NCI-H128 (cell line): Measurements from ENCODE around the gene NAA10.

Source experiments
- DNase-seq: peaks from one replicate; lab custom pipeline; 2025; ENCODE audit not compliant: unreplicated experiment; lab: John Stamatoyannopoulos, UW

Gene NAA10

DNA sequence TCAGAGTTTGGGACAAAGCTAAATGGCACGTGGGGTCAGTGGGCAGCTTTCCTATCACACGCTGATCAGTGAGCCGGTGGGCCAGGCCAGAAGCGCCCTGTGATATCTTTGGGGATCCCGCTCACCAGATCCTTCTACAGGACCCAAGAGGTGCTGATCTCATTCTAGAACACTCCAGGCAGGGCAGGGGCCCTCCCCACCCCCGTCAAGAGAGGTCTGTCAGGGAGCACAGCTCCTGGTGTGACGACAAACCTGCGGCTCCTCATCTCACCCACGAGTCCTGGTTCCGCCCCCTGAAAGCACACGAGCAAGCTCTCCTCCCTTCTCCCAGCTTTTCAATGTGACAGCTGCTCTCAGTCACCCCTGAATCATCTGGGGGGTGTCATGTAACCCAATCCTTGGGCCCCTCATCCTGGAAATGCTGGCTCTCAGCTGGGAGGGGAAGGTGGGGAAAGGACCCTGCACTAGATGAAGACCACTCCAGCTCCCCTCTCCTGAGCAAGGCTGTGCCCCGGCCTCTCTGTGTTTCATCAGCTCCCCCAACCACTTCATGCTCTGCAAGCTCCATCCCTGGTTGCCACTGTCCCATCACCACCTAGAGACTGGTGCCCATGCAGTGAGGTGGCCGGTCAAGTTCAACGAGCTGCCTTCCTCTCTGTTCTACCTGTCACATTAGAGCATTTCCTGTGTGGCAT lies 32.2 kb upstream of the NAA10 start:
- DNase-seq = no peak

DNA sequence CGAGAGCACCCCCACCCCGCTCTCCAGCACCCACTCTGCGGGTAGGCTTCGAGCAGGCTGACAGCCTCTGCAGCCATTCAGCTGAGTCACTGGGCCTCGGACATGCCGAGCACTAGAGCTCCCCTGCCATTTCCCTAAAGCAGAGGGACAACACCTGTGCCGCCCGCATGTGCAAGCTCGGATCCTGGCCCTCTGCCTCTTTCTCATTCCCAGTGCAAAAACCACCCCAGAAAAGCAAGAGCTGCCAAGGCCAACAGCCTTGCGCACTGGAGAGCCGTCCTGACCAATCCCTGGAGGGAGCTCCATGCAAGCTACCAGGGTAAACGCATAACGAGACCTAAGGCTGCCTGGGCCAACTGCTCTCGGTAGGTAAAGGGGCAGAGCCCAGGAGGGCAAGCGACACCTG lies 31.4 kb upstream of the NAA10 start:
- no peak for DNase-seq

DNA sequence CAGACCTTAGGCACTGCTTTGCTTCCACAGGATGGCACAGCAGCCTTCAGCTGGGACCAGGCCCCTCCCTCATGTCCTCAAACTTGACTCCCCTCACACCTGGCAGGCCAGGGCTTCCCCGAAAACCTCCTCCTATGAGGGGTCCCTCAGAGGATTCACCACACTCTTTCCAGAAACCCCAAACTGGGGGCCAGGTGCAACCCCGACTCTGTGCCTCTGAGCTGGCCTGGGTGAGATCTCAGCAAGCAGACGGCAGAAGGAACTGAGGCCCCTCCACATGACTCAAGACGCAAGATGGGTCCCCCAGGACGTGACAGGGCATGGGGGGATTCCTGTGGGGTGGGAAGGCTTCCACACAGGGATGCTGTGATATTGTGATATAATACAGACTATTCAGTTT lies 30.6 kb upstream of the NAA10 start:
- no peak for DNase-seq

DNA sequence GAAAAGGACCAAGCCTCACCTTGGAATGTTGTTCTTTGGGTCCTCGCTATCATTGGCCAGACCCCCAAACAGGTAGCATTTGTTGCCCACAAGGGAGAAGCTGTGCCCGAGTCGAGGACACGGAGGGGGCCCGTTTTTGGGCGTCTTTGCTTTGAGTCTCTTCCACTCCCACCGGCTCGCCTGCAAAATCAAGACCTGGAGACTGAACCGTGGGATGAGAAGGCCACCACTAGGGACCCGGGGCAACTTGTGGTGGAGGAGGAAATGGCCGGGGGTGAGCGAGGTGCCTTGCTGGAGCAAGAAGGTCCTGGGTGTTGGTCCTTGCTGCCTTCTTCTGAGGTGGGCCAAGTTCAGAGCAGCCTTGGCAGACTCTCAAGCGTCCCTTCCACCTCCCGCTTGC lies 29.3 kb upstream of the NAA10 start:
- DNase-seq = no peak

DNA sequence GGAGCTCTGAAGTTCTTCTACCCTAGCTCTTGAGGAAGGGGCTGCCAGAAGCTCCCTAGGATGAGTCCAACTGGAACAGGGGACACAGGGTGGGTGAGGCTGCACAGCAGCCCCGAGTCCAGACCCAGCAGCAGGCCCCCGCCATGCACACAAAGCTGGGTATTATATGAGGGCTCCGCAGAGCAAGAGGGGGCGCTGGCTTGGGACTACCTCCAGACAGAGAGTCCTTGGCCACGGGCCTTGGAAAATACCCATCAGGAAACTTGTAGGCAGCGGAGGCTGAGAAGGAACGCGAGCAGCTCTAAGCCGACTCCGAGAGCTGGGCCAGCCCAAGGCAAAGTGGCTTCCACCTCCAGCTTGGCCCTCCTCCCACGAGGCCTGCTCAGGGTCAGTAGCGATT lies 28.7 kb upstream of the NAA10 start:
- DNase-seq = no peak

DNA sequence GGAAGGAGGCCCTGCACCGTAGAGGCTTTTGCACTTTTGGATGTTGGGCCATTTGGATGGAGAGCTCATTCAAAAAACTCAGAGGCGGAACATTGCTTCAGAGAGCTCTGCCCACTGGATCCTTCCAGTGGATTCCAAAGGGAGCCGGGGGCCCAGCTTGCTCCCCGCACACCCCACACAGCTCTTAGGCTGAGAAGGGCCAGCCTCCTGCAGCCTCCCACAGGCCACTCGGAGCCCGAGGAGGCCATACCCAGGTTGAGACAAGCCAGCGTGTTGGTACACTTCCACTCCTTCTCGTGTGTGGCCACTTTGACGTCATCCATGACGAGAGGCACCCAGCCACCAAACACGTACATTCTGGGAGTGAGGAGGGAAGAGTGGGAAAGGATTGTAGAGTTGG lies 26.5 kb upstream of the NAA10 start:
- no peak for DNase-seq

DNA sequence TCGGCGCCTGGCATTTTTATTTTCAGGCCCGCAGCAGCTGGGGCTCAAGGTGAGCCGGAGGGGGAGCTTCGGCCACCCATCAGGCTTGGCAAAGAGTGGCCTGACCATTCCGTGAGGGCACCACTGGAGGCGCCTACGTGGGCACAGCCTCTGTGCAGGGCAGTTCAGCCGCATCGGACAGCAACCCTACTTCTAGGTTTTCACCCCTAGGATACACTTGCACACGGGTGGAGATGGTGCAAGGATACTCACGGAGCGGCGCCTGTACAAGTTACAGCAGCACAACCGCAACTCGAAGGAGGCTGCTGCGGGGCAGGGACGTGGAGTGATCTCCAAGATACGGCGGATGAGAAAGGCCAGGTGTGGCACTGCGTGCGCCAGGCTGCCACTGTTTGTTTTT lies 25.9 kb upstream of the NAA10 start:
- DNase-seq = no peak

DNA sequence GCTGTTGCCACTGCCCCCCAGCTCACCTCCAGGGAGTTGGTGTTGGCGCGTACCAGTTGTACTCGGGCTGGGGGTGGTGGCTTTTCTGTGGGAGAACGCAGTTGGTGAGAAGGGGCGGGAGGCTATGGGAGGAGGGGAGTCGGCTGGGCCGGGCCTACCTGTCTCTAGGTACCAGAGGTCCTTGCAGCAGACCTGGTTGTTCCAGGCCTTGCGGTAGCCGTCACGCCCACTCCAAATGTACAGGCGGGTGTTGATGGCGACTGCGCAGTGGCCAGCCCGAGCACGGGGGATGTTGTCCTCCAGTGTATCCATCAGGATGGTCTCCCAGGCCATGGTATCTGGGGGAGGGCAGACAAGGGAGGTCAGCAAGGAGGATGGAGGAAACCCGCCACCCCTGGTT lies 25.2 kb upstream of the NAA10 start:
- DNase-seq = no peak

DNA sequence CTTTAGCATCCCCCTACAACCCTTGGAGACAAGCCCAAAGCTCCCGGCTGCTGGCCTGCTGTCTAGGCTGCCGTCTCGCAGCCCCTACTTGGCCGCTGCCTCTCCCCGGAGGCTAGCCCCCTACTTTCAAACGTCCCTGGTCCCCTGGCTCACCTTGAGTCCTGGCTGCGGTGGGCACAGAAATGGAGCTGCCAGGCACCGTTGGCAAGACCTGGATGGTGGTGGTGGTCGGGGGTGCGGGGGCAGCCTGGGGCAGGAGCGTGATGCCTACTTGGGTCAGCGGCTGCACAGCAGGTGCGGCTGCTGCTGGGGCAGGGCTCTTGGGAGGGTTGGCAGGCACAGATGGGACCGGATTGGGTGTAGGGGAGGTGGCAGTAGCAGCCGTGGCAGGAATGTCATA lies 24.8 kb upstream of the NAA10 start:
- DNase-seq = no peak

DNA sequence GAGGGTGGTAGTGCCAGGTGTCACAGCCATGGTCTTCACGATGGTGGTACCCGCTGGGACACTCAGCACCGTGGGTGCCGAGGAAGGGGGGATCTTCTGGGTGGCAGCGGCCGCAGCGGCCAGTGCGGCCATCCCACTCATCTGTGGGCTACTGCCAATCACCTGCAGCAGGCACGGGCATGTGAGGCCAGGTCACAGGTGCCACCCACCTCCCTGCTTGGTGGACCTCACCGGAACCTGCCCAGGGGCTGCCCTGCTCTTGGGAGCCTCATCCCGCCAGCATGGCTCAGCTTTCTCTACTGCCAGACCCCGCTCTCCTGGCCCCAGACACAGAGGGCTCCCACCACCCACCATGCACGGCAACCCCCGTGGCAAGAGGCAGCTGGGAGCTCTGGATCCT lies 23.8 kb upstream of the NAA10 start:
- no peak for DNase-seq

DNA sequence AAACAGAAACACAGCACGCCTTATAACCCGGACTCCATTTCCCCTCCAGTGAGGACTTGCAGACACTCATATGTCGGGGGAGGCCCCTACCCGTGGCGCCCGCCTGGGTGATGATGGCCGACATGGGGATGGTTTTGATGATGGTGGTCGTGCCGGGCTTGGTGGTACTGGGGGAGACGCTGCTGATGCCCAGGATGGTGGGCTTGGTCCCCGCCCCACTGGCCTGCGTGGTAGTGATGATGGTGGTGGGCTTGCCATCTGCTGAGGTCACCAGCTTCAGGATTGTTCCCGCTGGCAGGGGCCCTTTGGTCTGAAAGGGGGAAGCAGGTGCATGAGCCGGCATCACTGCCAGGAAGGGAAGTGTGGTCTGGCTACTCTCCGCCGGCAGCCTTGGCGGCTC lies 22.4 kb upstream of the NAA10 start:
- no peak for DNase-seq

DNA sequence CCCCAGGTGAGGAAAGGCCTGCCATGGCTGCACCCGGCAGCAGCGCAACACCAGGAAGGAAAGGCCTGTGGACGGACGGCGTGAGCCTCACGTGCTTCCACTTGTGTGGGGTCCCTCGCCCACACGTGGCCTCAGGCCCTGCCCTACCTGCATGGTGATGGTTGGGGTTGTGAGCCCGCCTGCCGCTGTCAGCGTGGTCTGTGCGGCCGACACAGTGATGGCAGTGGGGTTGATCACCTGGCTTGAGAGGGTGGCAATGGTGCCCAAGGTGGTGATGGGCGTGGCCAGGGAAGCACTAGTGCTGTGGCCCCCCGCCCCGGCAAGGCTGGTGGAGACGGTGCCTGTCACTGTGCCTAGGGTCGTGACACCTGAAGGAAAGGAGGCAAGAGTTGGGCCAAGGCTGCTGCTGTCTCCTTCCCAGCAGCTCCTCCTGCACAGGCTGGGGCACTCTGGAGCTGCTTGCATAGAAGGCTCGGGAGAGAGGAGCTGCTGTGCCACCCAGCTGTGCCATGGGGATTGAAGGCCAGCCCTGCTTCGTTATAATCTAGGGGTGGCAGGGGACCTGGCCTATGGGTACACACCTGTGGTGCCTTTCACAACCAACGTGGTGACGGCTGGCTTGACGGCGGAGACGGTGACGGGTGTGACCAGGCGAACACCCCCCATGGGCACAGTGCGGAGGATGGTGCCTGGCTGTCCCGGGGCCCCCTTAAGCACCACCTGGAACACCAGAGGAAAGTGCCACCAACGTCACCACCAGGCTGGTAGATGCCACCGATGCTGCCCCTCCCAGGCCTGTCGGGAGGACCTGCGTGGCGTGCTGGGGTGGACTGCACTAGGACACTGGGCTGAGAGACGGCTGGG lies 21.4 kb upstream of the NAA10 start:
- DNase-seq = no peak

DNA sequence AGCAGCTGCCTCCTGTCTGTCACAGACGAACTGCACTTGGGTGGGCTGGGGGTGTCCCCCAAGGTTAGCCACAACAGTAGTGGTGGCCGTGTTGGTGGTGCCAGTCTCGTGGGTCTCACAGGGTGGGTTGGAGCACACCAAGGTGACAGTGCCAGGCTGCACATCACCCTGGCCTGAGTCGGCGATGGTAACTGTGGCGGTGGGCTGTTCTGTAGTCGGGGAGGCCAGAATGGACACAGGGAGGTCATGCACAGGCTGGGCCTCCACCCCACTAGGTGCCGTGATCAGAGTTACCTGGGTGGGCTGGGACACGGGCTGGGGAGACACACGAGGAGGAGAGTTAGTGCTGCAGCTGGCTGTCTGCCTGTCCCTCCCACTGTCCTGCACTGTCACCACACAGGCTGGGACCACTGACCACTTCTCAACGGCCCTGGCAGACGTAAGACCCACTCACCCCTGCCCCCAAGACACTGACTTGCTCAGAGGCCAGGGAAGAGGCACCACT lies 20.4 kb upstream of the NAA10 start:
- no peak for DNase-seq

DNA sequence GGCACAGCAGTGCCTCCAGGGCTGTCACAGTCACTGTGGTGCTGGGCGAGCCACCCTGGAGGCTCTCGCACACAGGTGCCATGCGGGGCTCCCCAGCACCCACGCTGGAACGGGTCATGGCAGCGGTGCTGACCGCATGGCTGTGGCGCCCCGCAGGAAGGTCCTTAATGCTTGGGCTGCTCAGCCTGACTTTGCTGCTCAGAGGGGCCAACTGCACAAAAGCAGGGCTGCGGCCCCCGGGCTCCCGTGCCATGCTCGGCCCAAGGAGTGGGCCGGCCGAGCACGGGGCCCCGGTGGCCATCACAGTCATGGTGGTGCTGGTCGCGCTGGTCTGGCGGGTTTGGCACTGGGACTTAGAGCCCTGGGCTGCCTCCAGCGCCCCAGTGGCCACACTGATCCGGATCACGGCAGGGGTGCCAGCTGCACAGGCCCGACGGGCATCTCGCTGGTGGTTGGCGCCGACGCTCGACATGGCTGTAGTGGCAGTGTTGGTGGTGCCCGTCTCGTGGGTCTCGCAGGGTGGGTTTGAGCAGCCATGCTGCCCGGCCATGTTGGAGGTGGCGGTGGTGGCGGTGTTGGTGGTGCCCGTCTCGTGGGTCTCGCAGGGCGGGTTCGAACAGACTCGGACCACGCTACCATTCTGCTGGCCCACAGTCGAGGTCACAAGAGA lies 19.9 kb upstream of the NAA10 start:
- no peak for DNase-seq

DNA sequence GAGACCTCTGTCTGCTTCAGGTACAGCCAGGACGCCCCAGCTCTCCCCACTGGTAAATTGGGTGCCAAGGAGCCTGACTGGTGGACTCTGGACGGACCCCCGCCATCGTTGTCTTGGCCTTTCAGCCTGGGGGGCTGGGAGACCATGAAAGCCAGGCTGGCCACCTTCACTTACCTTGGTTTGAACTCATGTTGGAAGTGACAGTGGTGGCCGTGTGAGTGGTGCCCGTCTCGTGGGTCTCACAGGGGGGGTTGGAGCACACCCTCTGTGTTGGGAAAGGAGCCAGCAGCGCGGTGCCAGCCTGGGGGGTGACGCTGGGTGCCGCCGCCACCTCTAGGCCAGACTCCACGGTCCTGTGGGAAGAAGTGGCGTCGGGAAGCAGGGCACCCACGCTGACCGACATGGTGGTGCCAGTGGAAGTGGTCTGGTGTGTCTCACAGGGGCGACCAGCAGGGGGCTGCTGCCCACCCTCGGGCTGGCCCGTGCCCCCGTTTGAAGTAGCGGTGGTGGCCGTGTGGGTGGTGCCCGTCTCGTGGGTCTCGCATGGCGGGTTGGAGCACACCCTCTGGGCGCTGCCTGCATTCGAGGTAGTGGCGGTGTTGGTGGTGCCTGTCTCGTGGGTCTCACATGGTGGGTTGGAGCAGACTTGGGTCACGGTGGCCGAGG lies 19.2 kb upstream of the NAA10 start:
- no peak for DNase-seq

DNA sequence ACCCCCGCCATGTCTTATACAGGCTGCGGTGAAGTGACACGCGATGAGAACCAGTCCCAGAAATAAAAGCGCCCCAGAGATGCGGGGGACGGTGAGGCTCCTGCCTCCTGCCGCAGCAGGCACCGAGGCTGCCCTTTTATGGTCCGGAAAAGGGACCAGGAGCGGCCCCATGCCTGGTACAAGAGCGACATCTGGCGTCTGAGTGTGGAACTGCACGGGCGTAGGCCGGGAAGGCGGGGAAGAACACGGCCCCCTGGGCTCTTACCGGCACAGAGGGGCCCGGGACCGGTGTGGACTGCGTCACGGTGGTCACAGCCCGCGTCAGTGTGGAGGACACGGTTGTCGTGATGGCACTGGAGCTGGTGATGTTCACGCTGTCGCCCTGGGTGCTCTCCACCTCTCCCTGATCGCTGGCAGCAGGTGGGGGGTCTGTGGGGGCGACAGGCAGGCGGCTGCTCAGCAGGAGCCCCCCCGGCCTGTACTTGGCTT lies 18.5 kb upstream of the NAA10 start:
- peak; percentile 52 for DNase-seq

DNA sequence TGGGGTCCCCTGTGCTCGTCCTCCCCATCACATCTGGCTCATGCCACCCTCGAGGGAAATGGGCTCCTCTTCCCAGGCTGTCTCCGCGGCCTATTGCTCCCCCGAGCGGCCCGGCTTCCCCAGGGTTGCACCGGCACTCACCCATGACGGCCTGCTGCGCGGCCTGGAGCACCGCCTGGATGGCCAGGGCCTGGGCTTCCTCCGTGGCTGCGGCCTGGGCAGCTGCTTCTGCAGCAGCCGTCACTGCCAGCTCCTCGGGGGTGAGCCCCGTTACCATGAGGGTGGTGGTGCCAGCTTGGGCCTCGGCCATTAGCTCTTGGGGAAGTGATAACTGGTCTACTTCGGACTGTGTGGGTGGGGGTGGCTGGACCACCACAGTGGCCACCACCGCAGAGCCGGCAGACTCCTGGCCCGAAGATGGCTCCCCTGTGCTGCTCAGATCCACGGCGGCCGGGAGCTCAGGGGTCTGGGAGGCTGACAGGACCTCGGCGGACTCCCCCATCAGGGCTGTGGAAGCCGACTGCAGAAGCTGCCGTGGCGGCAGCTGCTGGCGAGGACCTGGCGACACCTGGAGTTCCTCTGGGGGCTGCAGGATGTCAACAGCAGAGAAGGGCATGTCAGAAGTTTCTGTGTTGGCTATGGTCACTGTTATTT lies 17.7 kb upstream of the NAA10 start:
- DNase-seq = no peak

DNA sequence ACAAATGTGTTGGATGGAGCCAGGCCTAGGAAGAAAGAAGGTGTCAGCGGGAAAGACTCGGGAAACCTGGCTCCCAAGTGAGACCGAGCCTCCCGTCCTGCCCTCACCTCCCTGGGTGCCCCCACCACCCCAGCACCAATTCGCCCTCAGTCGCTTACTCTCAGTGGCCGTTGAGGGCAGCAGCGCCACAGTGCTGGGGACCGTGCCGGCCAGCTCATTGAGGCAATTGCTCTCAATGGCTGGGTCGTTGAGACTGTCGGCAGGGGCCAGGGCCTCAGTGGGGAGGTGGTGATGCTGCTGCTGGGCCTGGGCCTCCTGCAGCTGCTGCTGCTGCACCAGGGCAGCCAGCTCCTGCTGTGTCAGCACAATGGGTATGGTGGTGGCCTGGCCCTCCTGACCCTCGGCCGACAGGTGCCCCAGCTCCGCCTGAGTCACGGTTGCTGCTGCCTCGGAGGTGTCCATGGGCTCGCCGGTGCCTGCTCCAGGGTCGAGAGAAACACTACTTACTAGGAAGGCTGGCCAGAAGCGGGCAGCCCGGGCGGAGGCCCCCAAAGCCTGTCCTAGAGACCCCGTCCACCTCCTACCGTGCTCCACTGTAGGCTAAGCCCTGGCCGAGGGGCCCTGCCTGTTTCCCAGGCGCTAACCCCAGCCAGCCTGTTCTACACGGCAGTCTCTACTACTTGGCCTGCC lies 17.0 kb upstream of the NAA10 start:
- no peak for DNase-seq

DNA sequence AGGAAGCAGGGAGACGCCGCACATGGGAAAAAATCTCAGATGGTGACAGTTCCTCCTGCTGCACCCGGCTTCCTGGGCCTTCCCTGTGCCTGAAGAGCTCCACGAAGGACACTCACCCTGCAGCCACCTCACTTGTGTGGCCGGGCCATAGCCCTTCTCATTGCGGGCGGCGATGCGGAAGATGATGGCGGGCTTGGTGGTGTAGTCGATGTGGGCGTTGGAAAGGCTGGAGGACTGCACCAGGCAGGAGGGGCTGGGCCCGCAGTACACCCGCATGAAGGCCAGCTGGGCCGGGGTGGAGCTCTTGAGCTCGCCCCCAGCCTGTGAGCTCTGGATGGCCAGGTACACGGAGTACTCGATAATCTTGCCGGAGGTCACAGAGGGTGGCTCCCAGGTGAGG lies 15.3 kb upstream of the NAA10 start:
- no peak for DNase-seq
